Astrocyte of the cerebellum (primary cell): ENCODE results near the gene FHOD3.

Source experiments
- DNase-seq: peaks from one replicate; pipeline ENCODE4 v3.0.0-alpha.2; 2011; ENCODE audit warnings: low read depth
- H3K4me3 ChIP-seq: 2 replicates; pipeline ENCODE4 v1.5.1; 2011; ENCODE audit warnings: mild to moderate bottlenecking, low read depth, low read length, moderate library complexity
- CTCF ChIP-seq: IDR thresholded peaks from 2 replicates; pipeline ENCODE4 v1.5.1; 2012; ENCODE audit warnings: low read length, low read depth, moderate library complexity, mild to moderate bottlenecking; ENCODE audit errors: missing control alignments
- in situ Hi-C: cut with HindIII; loops from 2 replicates; pipeline ENCODE4 v1.10.0; 2017; ENCODE audit warnings: low sequenced_read_pairs

The FHOD3 gene

DNA sequence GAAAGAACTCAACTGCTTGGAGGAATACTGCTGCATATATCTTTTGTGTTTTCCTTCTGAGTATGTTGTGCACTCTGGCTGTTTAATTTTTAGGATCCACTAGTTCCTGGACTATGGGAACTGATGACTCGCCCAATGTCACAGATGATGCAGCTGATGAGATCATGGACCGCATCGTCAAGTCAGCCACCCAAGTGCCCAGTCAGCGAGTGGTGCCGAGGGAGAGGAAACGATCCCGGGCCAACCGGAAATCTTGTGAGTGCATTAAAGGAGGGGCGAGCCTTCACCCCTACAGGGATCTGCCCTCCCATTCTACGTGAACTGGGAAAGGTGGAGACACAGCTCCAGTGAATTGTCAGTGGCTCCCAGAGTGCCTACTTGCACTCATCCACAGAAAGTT, 471.7 kb downstream of the FHOD3 start:
- in situ Hi-C loops, result no loop called here
- H3K4me3 ChIP-seq, result no peak overlapping the region
- TF ChIP-seq CTCF, result no peak
- no peak for DNase-seq

GRCh38 chr18:36769611-36770314, 472.2 kb downstream of the FHOD3 start:
- TF ChIP-seq CTCF, result no peak
- in situ Hi-C loops, result no loop called here
- no peak overlapping the region for H3K4me3 ChIP-seq
- DNase-seq, result no peak

GRCh38 chr18:36770315-36770946, 472.9 kb downstream of the FHOD3 start:
- H3K4me3 ChIP-seq, result no peak overlapping the region
- in situ Hi-C loops, result no loop called here
- DNase-seq, result no peak
- TF ChIP-seq CTCF, result no peak

DNA sequence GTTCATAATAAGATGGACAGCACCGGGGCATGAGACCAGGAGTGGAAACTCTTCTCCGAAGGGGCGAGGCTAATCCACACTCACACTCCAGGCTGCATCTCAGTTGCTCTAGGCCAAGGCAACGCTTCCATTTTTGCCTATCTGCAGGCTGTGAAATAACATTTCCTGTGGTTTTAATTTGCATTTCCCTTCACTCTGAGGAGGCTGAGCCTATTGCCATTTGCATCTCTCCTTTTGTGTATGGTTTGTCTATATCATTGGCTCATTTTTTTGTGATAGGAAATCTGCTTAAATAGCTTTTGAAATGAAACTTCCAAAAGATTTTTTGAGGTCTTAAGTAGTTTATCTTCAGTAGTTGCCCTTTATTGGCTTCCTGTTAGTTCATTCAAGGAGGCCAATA, 473.7 kb downstream of the FHOD3 start:
- no peak for DNase-seq
- in situ Hi-C loops, result no loop called here
- TF ChIP-seq CTCF, result no peak
- H3K4me3 ChIP-seq, result no peak overlapping the region

GRCh38 chr18:36772241-36772723, 474.8 kb downstream of the FHOD3 start:
- TF ChIP-seq CTCF, result no peak
- no peak for DNase-seq
- no peak overlapping the region for H3K4me3 ChIP-seq
- in situ Hi-C loops, result no loop called here

DNA sequence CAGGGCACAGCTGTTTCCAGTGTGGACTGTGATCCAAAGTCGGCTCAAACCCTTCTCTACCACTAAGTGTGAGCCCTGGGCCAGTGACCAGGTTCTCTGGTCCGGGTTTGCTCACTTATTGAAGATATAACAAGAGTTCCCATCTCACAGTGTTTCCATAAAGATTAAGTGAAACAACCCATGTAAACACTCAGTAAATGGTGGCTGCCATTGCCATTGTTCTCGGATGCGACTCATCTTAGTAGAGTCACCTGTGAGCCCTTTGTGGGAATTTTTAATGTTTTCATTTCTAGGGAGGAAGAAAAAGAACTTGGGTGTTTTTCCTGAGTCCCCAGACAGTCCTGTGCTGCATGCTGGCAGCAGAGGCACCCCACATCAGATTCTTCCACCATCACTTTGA, 477.9 kb downstream of the FHOD3 start:
- DNase-seq, result no peak
- no peak overlapping the region for H3K4me3 ChIP-seq
- in situ Hi-C loops, result no loop called here
- TF ChIP-seq CTCF, result no peak
